Astrocyte (in vitro differentiated cells and primary cell): ENCODE data around the gene C1QTNF9. TPM values are rescaled to one million over a fixed set of nuclear protein-coding genes. Genes with fewer than 3 reads are reported as not detected.

ENCODE experiments used
- DNase-seq: peaks from one replicate; pipeline ENCODE4 v3.0.0-alpha.2; 2010; ENCODE audit warnings: low read depth
- FAIRE-seq: peaks from 2 replicates; lab custom pipeline; 2011; peaks lifted over from hg19 to GRCh38; lab: Jason Lieb, UNC
- H2AFZ ChIP-seq: 2 replicates; pipeline ENCODE4 v1.6.0; 2012; ENCODE audit warnings: low read depth, low read length, inconsistent platforms
- H3K27ac ChIP-seq: 2 replicates; pipeline ENCODE4 v1.5.1; 2011; ENCODE audit warnings: low read depth, low read length, inconsistent platforms
- H3K27me3 ChIP-seq: 2 replicates; pipeline ENCODE4 v1.6.0; 2011; ENCODE audit warnings: low read length, inconsistent platforms; ENCODE audit not compliant: insufficient read depth
- H3K36me3 ChIP-seq: 2 replicates; pipeline ENCODE4 v1.5.1; 2011; ENCODE audit warnings: low read length, inconsistent platforms; ENCODE audit not compliant: insufficient read depth
- H3K4me1 ChIP-seq: 2 replicates; pipeline ENCODE4 v1.5.1; 2011; ENCODE audit warnings: low read length, inconsistent platforms; ENCODE audit not compliant: insufficient read depth
- H3K4me2 ChIP-seq: 2 replicates; pipeline ENCODE4 v1.6.0; 2012; ENCODE audit warnings: low read length, inconsistent platforms
- H3K4me3 ChIP-seq: 2 replicates; pipeline ENCODE4 v1.5.1; 2011; ENCODE audit warnings: low read depth, mild to moderate bottlenecking, low read length, inconsistent platforms; ENCODE audit not compliant: insufficient read depth
- H3K79me2 ChIP-seq: 2 replicates; pipeline ENCODE4 v1.6.0; 2012; ENCODE audit warnings: mild to moderate bottlenecking, low read length, inconsistent platforms; ENCODE audit not compliant: insufficient read depth
- H3K9ac ChIP-seq: 2 replicates; pipeline ENCODE4 v1.6.0; 2012; ENCODE audit warnings: mild to moderate bottlenecking, low read length, inconsistent platforms
- H3K9me3 ChIP-seq: 2 replicates; pipeline ENCODE4 v1.5.1; 2012; ENCODE audit warnings: low read depth, mild to moderate bottlenecking, low read length, inconsistent platforms; ENCODE audit not compliant: insufficient read depth
- H4K20me1 ChIP-seq: 2 replicates; pipeline ENCODE4 v1.6.0; 2012; ENCODE audit warnings: low read length, inconsistent platforms; ENCODE audit not compliant: insufficient read depth
- H3K27ac Mint-ChIP-seq: one replicate; pipeline ENCODE4 v1.8.0; 2021; ENCODE audit warnings: mild to moderate bottlenecking, mixed read lengths; ENCODE audit not compliant: unreplicated experiment
- H3K27me3 Mint-ChIP-seq: one replicate; pipeline ENCODE4 v1.8.0; 2021; ENCODE audit warnings: low read depth, mixed read lengths; ENCODE audit not compliant: unreplicated experiment
- H3K36me3 Mint-ChIP-seq: one replicate; pipeline ENCODE4 v1.8.0; 2021; ENCODE audit warnings: low read depth, mixed read lengths; ENCODE audit not compliant: unreplicated experiment
- H3K4me1 Mint-ChIP-seq: one replicate; pipeline ENCODE4 v1.8.0; 2021; ENCODE audit warnings: low read depth, mixed read lengths; ENCODE audit not compliant: unreplicated experiment
- H3K4me3 Mint-ChIP-seq: one replicate; pipeline ENCODE4 v1.8.0; 2021; ENCODE audit warnings: mild to moderate bottlenecking, moderate library complexity, mixed read lengths; ENCODE audit not compliant: unreplicated experiment
- H3K9me3 Mint-ChIP-seq: one replicate; pipeline ENCODE4 v1.8.0; 2021; ENCODE audit warnings: mild to moderate bottlenecking, mixed read lengths; ENCODE audit not compliant: unreplicated experiment
- EZH2 ChIP-seq: IDR thresholded peaks from 2 replicates; pipeline ENCODE4 v1.6.1; 2012; ENCODE audit warnings: mild to moderate bottlenecking, low read length, inconsistent platforms; ENCODE audit not compliant: insufficient read depth
- total RNA-seq: library from RNA; stranded (reverse); gene quantifications from 2 replicates; pipeline ENCODE4 v1.2.1, GENCODE V29; 2021
- TF ChIP-seq, protein P1 (sequence below): IDR thresholded peaks from 2 replicates; pipeline ENCODE4 v1.5.1; 2011; ENCODE audit warnings: low read depth, mild to moderate bottlenecking, inconsistent platforms, low read length, moderate library complexity; ENCODE audit not compliant: insufficient read depth

Gene C1QTNF9
- total RNA-seq, 1 donor from 2014 or later = not detected

- no peak for FAIRE-seq
- H3K27ac Mint-ChIP-seq = no peak overlapping the region
Observed at GRCh38 chr13:24286624-24287023, 22.8 kb upstream of the C1QTNF9 start.

GRCh38 chr13:24287748-24288287 is 21.6 kb upstream of the C1QTNF9 start:
- no peak for FAIRE-seq
- H3K27ac ChIP-seq = no peak overlapping the region
- Mint-ChIP-seq H3K27ac (no peak overlapping the region), H3K4me1 (peaks cover 8% of the 10 kb centered on the region), H3K27me3 (no peaks in the 10 kb centered on the region), H3K9me3 (no peaks in the 10 kb centered on the region), H3K36me3 (peaks cover 6% of the 10 kb centered on the region), H3K4me3 (no peak overlapping the region)
- DNase-seq = no peak
- H3K9me3 ChIP-seq = no peaks in the 10 kb centered on the region
- no peaks in the 10 kb centered on the region for H3K79me2 ChIP-seq
- H3K9ac ChIP-seq = no peak overlapping the region
- H3K27me3 ChIP-seq = no peaks in the 10 kb centered on the region
- H3K4me2 ChIP-seq = no peak overlapping the region
- TF ChIP-seq, protein P1, sequence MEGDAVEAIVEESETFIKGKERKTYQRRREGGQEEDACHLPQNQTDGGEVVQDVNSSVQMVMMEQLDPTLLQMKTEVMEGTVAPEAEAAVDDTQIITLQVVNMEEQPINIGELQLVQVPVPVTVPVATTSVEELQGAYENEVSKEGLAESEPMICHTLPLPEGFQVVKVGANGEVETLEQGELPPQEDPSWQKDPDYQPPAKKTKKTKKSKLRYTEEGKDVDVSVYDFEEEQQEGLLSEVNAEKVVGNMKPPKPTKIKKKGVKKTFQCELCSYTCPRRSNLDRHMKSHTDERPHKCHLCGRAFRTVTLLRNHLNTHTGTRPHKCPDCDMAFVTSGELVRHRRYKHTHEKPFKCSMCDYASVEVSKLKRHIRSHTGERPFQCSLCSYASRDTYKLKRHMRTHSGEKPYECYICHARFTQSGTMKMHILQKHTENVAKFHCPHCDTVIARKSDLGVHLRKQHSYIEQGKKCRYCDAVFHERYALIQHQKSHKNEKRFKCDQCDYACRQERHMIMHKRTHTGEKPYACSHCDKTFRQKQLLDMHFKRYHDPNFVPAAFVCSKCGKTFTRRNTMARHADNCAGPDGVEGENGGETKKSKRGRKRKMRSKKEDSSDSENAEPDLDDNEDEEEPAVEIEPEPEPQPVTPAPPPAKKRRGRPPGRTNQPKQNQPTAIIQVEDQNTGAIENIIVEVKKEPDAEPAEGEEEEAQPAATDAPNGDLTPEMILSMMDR = no peak
- H4K20me1 ChIP-seq = no peaks in the 10 kb centered on the region
- H3K36me3 ChIP-seq = peaks cover 3% of the 10 kb centered on the region
- no peak overlapping the region for H3K4me3 ChIP-seq
- peaks cover 6% of the 10 kb centered on the region for H3K4me1 ChIP-seq
- H2AFZ ChIP-seq = no peak overlapping the region

More at GRCh38 chr13:24286624-24287023, 22.8 kb upstream of the C1QTNF9 start:
- H3K4me3 ChIP-seq = no peak overlapping the region
- H3K9ac ChIP-seq = no peak overlapping the region
- no peaks in the 10 kb centered on the region for H3K4me1 ChIP-seq
- H3K27ac ChIP-seq = no peak overlapping the region
- H4K20me1 ChIP-seq = no peaks in the 10 kb centered on the region
- H3K36me3 Mint-ChIP-seq = peaks cover 11% of the 10 kb centered on the region
- no peaks in the 10 kb centered on the region for H3K9me3 Mint-ChIP-seq
- TF ChIP-seq, protein P1 = no peak
- TF ChIP-seq EZH2 = no peak
- peaks cover 5% of the 10 kb centered on the region for H3K4me1 Mint-ChIP-seq
- H2AFZ ChIP-seq = no peak overlapping the region
- no peak overlapping the region for H3K4me3 Mint-ChIP-seq
- DNase-seq = no peak
- no peaks in the 10 kb centered on the region for H3K79me2 ChIP-seq
- no peaks in the 10 kb centered on the region for H3K9me3 ChIP-seq
- H3K27me3 ChIP-seq = no peaks in the 10 kb centered on the region
- no peaks in the 10 kb centered on the region for H3K27me3 Mint-ChIP-seq
- H3K36me3 ChIP-seq = peaks cover 3% of the 10 kb centered on the region
- H3K4me2 ChIP-seq = no peak overlapping the region

GRCh38 chr13:24288870-24289269 is 20.5 kb upstream of the C1QTNF9 start:
- peaks cover 6% of the 10 kb centered on the region for H3K36me3 Mint-ChIP-seq
- DNase-seq (no peak), FAIRE-seq (no peak)
- Histone ChIP-seq H3K4me2 (no peak overlapping the region), H3K9me3 (no peaks in the 10 kb centered on the region), H3K79me2 (no peaks in the 10 kb centered on the region), H4K20me1 (no peaks in the 10 kb centered on the region), H3K27ac (no peak overlapping the region), H3K4me3 (no peak overlapping the region), H3K36me3 (peaks cover 3% of the 10 kb centered on the region), H3K9ac (no peak overlapping the region), H3K4me1 (peaks cover 6% of the 10 kb centered on the region), H3K27me3 (no peaks in the 10 kb centered on the region), H2AFZ (no peak overlapping the region)
- TF ChIP-seq EZH2 = no peak
- TF ChIP-seq, protein P1 = no peak
- no peaks in the 10 kb centered on the region for H3K27me3 Mint-ChIP-seq
- H3K27ac Mint-ChIP-seq = no peak overlapping the region
- H3K4me1 Mint-ChIP-seq = peaks cover 8% of the 10 kb centered on the region
- no peaks in the 10 kb centered on the region for H3K9me3 Mint-ChIP-seq
- no peak overlapping the region for H3K4me3 Mint-ChIP-seq
